Measurements from ENCODE around the gene AGER.

DNA sequence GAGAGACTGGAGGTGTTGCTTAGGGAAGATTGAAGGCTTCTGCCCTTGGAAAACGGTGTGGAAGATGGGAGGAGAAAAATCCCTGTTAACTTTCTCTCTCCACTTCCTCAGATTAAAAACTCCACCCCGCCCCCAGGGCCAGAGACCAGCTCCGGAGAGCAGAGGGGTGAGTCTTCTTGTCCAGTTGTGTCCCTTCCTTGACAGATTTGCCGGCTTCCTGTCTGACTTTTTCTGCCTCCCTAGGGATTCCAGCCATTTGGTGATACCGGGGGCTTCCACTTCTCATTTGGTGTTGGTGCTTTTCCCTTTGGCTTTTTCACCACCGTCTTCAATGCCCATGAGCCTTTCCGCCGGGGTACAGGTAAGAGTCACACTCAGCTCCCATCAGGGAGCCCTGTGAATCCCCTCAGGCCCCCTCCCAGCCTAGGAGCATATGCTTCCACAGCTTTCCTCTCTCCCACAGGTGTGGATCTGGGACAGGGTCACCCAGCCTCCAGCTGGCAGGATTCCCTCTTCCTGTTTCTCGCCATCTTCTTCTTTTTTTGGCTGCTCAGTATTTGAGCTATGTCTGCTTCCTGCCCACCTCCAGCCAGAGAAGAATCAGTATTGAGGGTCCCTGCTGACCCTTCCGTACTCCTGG, 4.2 kb downstream of the AGER start:
- TF ChIP-seq CTCF (IDR thresholded peaks at IDR 0.05), result no peak
- no peak for TF ChIP-seq RXRA (IDR thresholded peaks at IDR 0.05; ENCODE audit: borderline replicate concordance, low read depth)
- TF ChIP-seq POLR2AphosphoS5 (IDR thresholded peaks at IDR 0.05; ENCODE audit: low read depth, low read length), result no peak
- TF ChIP-seq ELF1 (IDR thresholded peaks at IDR 0.05), result no peak
- no peak for TF ChIP-seq EZH2phosphoT487 (IDR thresholded peaks at IDR 0.05; ENCODE audit: borderline replicate concordance, low read depth)
- no peak for TF ChIP-seq MXI1 (IDR thresholded peaks at IDR 0.05; ENCODE audit: low read depth, low read length)
- TF ChIP-seq, protein P1, sequence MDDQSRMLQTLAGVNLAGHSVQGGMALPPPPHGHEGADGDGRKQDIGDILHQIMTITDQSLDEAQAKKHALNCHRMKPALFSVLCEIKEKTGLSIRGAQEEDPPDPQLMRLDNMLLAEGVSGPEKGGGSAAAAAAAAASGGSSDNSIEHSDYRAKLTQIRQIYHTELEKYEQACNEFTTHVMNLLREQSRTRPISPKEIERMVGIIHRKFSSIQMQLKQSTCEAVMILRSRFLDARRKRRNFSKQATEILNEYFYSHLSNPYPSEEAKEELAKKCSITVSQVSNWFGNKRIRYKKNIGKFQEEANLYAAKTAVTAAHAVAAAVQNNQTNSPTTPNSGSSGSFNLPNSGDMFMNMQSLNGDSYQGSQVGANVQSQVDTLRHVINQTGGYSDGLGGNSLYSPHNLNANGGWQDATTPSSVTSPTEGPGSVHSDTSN (IDR thresholded peaks at IDR 0.05), result no peak
